Panc1 (cell line): ENCODE results near the gene CCDC73. TPM values are rescaled to one million over a fixed set of nuclear protein-coding genes. Genes with fewer than 3 reads are reported as not detected.

Experiments used
- ATAC-seq: fragments of 200-7000 bp; cut with Tn5 transposase; 2 replicates; pipeline ENCODE4 v1.9.1; 2020; ENCODE audit warnings: mild to moderate bottlenecking, moderate library complexity
- BruUV-seq: library from RNA; stranded (reverse); fragments of 400-500 nt; replicated peaks from 2 replicates; lab custom pipeline; 2021; lab: Mats Ljungman, UMichigan
- CTCF ChIA-PET: fragments of 300-600 bp; sonication (Branson Sonifier 250); formaldehyde crosslinking; loops from one replicate; lab custom pipeline; 2022; ENCODE audit warnings: antibody characterized with exemption; lab: Charles Lee
- POLR2A ChIA-PET: fragments of 300-600 bp; sonication (Branson Sonifier 250); formaldehyde crosslinking; loops from one replicate; lab custom pipeline; 2022; ENCODE audit warnings: antibody characterized with exemption; lab: Charles Lee
- DNase-seq: peaks from one replicate; pipeline ENCODE4 v3.0.0-alpha.2; 2010; ENCODE audit warnings: low read depth, low spot score
- H3K27ac ChIP-seq: 2 replicates; pipeline ENCODE4 v1.5.1; 2011; ENCODE audit warnings: mild to moderate bottlenecking, low read length, inconsistent platforms
- H3K27me3 ChIP-seq: fragments of 200-500 bp; sonication (Bioruptor generic); 2 replicates; pipeline ENCODE4 v1.6.0; 2014; ENCODE audit warnings: low read length, inconsistent platforms; ENCODE audit not compliant: control insufficient read depth, insufficient read depth
- H3K36me3 ChIP-seq: fragments of 200-500 bp; sonication (Bioruptor generic); 2 replicates; pipeline ENCODE4 v1.5.1; 2014; ENCODE audit warnings: inconsistent platforms, mild to moderate bottlenecking, low read length, moderate library complexity; ENCODE audit not compliant: control insufficient read depth, insufficient read depth
- H3K4me1 ChIP-seq: 2 replicates; pipeline ENCODE4 v1.5.1; 2011; ENCODE audit warnings: inconsistent platforms, mild to moderate bottlenecking, low read length, moderate library complexity; ENCODE audit not compliant: control insufficient read depth, insufficient read depth
- H3K4me3 ChIP-seq, 2 experiments: 2 replicates each; pipeline ENCODE4 v1.5.1; 2011 to 2012; ENCODE audit warnings: low read depth in 2 of 2, low read length in 2 of 2, mild to moderate bottlenecking in 2 of 2, inconsistent platforms in 1 of 2, moderate library complexity in 1 of 2
- H3K9me3 ChIP-seq: fragments of 200-500 bp; sonication (Bioruptor generic); 2 replicates; pipeline ENCODE4 v1.5.1; 2014; ENCODE audit warnings: low read depth, mild to moderate bottlenecking, inconsistent platforms, low read length, moderate library complexity; ENCODE audit not compliant: control insufficient read depth, insufficient read depth
- POLR2AphosphoS5 ChIP-seq: IDR thresholded peaks from 2 replicates; pipeline ENCODE4 v1.6.1; 2012; ENCODE audit warnings: mild to moderate bottlenecking, low read depth, low read length, moderate library complexity
- SIN3A ChIP-seq: IDR thresholded peaks from 2 replicates; pipeline ENCODE4 v1.6.1; 2012; ENCODE audit warnings: low read depth, mild to moderate bottlenecking, low read length, moderate library complexity, borderline replicate concordance; ENCODE audit not compliant: insufficient read depth
- TCF7L2 ChIP-seq: IDR thresholded peaks from 2 replicates; pipeline ENCODE4 v1.6.1; 2011; ENCODE audit warnings: mild to moderate bottlenecking, low read depth, low read length, inconsistent platforms
- in situ Hi-C: cut with HindIII; loops from 2 replicates; pipeline ENCODE4 v1.10.0; 2016; ENCODE audit warnings: low sequenced_read_pairs, low pct_unique_long_range_greater_than_20kb
- intact Hi-C: fragments of 100-400 bp; cut with micrococcal nuclease; formaldehyde crosslinking; loops from one replicate; pipeline ENCODE4 v1.10.0; 2022; ENCODE audit not compliant: unreplicated experiment
- total RNA-seq: library from RNA; stranded (reverse); gene quantifications from one replicate; pipeline ENCODE4 v1.2.1, GENCODE V29; 2021; ENCODE audit not compliant: unreplicated experiment
- TF ChIP-seq, protein P1 (sequence below): fragments of 450-650 bp; IDR thresholded peaks from 2 replicates; pipeline ENCODE4 v1.5.1; 2017; ENCODE audit warnings: mild to moderate bottlenecking
- TF ChIP-seq, protein P2 (sequence below), 2 experiments: IDR thresholded peaks; 2 replicates each; pipeline ENCODE4 v1.6.1; 2011 to 2012; ENCODE audit warnings: low read depth in 2 of 2, control low read depth in 1 of 2, low read length in 1 of 2, mild to moderate bottlenecking in 1 of 2, moderate library complexity in 1 of 2; ENCODE audit not compliant: insufficient read depth in 1 of 2

The CCDC73 gene
- total RNA-seq, 1 experiment from 2014 or later, result not detected

DNA sequence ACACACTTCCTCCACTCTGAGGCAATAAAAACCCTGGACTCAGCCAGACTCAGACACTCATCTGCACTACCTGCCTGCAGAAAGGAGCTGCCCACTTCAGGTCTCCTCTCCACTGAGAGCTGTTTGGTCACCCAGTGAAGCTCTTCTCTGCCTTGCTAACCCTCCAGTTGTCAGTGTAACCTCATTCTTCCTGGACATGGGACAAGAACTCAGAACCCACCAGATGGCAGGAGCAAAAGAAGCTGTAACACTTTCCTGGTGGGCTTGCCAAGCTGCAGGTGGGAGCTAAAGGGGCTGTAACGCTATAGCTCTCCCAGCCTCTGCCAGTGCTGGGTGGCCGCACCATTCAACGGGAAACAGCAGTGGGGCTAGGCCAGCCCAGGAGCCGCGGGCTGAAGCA lies 89.7 kb downstream of the CCDC73 start:
- Histone ChIP-seq H3K4me1 (peaks cover 9% of the 10 kb centered on the region), H3K27ac (no peak overlapping the region), H3K4me3 (no peak overlapping the region), H3K36me3 (no peaks in the 10 kb centered on the region), H3K27me3 (no peaks in the 10 kb centered on the region), H3K9me3 (peaks cover 10% of the 10 kb centered on the region; the same call in 1 of the 2 replicates)
- intact Hi-C loops, result no loop called here
- CTCF ChIA-PET, result no interaction called here
- POLR2A ChIA-PET, result no interaction called here
- TF ChIP-seq, protein P1, sequence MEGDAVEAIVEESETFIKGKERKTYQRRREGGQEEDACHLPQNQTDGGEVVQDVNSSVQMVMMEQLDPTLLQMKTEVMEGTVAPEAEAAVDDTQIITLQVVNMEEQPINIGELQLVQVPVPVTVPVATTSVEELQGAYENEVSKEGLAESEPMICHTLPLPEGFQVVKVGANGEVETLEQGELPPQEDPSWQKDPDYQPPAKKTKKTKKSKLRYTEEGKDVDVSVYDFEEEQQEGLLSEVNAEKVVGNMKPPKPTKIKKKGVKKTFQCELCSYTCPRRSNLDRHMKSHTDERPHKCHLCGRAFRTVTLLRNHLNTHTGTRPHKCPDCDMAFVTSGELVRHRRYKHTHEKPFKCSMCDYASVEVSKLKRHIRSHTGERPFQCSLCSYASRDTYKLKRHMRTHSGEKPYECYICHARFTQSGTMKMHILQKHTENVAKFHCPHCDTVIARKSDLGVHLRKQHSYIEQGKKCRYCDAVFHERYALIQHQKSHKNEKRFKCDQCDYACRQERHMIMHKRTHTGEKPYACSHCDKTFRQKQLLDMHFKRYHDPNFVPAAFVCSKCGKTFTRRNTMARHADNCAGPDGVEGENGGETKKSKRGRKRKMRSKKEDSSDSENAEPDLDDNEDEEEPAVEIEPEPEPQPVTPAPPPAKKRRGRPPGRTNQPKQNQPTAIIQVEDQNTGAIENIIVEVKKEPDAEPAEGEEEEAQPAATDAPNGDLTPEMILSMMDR, result no peak
- no peak for TF ChIP-seq SIN3A
- no peak for ATAC-seq
- DNase-seq, result no peak
- in situ Hi-C loops, result no loop called here
- BruUV-seq, result no TSS peak

DNA sequence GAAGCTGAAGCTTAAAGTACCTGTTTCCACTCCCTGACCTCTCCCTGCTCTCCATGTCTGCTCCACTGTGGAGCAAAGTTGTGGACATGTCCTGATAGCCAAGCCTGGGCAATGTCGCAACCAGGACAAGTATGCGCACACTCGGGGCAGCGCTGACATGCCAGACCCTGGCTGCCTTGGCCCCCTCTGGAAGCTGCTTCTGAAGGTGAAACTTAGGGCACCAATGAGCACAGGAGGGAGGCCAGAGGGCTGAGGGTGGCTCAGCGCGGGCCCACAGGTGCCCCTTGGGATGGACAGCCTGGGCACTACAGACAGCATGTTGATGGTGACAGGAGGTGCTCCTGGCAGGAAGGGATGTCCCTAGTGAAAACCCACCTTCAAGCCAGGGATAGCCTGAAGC lies 90.2 kb downstream of the CCDC73 start:
- ChIA-PET CTCF (no interaction called here), POLR2A (no interaction called here)
- DNase-seq (no peak), ATAC-seq (no peak)
- Histone ChIP-seq H3K36me3 (no peaks in the 10 kb centered on the region), H3K27me3 (no peaks in the 10 kb centered on the region), H3K4me1 (peaks cover 9% of the 10 kb centered on the region), H3K4me3 (no peak overlapping the region), H3K9me3 (peaks cover 10% of the 10 kb centered on the region; the same call in 1 of the 2 replicates), H3K27ac (no peak overlapping the region)
- in situ Hi-C loops, result no loop called here
- BruUV-seq, result no TSS peak
- intact Hi-C loops, result no loop called here
- TF ChIP-seq POLR2AphosphoS5, result no peak
- TF ChIP-seq, protein P2, sequence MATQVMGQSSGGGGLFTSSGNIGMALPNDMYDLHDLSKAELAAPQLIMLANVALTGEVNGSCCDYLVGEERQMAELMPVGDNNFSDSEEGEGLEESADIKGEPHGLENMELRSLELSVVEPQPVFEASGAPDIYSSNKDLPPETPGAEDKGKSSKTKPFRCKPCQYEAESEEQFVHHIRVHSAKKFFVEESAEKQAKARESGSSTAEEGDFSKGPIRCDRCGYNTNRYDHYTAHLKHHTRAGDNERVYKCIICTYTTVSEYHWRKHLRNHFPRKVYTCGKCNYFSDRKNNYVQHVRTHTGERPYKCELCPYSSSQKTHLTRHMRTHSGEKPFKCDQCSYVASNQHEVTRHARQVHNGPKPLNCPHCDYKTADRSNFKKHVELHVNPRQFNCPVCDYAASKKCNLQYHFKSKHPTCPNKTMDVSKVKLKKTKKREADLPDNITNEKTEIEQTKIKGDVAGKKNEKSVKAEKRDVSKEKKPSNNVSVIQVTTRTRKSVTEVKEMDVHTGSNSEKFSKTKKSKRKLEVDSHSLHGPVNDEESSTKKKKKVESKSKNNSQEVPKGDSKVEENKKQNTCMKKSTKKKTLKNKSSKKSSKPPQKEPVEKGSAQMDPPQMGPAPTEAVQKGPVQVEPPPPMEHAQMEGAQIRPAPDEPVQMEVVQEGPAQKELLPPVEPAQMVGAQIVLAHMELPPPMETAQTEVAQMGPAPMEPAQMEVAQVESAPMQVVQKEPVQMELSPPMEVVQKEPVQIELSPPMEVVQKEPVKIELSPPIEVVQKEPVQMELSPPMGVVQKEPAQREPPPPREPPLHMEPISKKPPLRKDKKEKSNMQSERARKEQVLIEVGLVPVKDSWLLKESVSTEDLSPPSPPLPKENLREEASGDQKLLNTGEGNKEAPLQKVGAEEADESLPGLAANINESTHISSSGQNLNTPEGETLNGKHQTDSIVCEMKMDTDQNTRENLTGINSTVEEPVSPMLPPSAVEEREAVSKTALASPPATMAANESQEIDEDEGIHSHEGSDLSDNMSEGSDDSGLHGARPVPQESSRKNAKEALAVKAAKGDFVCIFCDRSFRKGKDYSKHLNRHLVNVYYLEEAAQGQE (IDR thresholded peaks at IDR 0.05; ENCODE audit: insufficient read depth in 1 of 2, low read depth in 2 of 2, low read length in 1 of 2), result no peak
- TF ChIP-seq, protein P1, result no peak
- no peak for TF ChIP-seq TCF7L2
- TF ChIP-seq SIN3A, result no peak
